Neural crest cell (in vitro differentiated cells): ENCODE results near the gene HTR2A. TPM values are rescaled to one million over a fixed set of nuclear protein-coding genes. Genes with fewer than 3 reads are reported as not detected.

Source experiments
- DNase-seq: peaks from one replicate; pipeline ENCODE4 v3.0.0; 2021; ENCODE audit warnings: low read depth, mixed read lengths, low spot score
- H3K27ac Mint-ChIP-seq: one replicate; pipeline ENCODE4 v1.8.0; 2021; ENCODE audit warnings: mild to moderate bottlenecking, mixed read lengths; ENCODE audit not compliant: unreplicated experiment
- H3K27me3 Mint-ChIP-seq: 2 replicates; pipeline ENCODE4 v1.8.0; 2021; ENCODE audit warnings: low read depth, mild to moderate bottlenecking, mixed read lengths
- H3K36me3 Mint-ChIP-seq: 2 replicates; pipeline ENCODE4 v1.8.0; 2021; ENCODE audit warnings: low read depth, mild to moderate bottlenecking, mixed read lengths
- H3K4me1 Mint-ChIP-seq: 2 replicates; pipeline ENCODE4 v1.8.0; 2021; ENCODE audit warnings: mixed read lengths
- H3K4me3 Mint-ChIP-seq: one replicate; pipeline ENCODE4 v1.8.0; 2021; ENCODE audit warnings: mild to moderate bottlenecking, mixed read lengths
- H3K9me3 Mint-ChIP-seq: 2 replicates; pipeline ENCODE4 v1.8.0; 2021; ENCODE audit warnings: mixed read lengths
- CTCF ChIP-seq: fragments of 200-600 bp; sonication (generic); conservative IDR thresholded peaks from 2 replicates; pipeline ENCODE4 v1.5.0; 2021; ENCODE audit warnings: antibody characterized with exemption, mild to moderate bottlenecking
- total RNA-seq: library from RNA; stranded (reverse); gene quantifications from 2 replicates; pipeline ENCODE4 v1.2.1, GENCODE V29; 2021

HTR2A gene
- total RNA-seq, 1 donor from 2014 or later, result 0.30 TPM

GRCh38 chr13:46796129-46796514, 100.7 kb downstream of the HTR2A start:
- Mint-ChIP-seq H3K27ac (peak overlapping the region; percentile 98), H3K4me1 (peaks cover 39% of the 10 kb centered on the region), H3K27me3 (no peaks in the 10 kb centered on the region), H3K36me3 (peaks cover 3% of the 10 kb centered on the region), H3K4me3 (peak overlapping the region; percentile 93), H3K9me3 (no peaks in the 10 kb centered on the region)
- no peak for TF ChIP-seq CTCF
- DNase-seq, result no peak

- TF ChIP-seq CTCF, result no peak
- DNase-seq, result no peak
- Mint-ChIP-seq H3K36me3 (peaks cover 7% of the 10 kb centered on the region), H3K4me1 (peaks cover 39% of the 10 kb centered on the region), H3K27me3 (no peaks in the 10 kb centered on the region), H3K9me3 (no peaks in the 10 kb centered on the region), H3K27ac (no peak overlapping the region), H3K4me3 (peak overlapping the region; percentile 86)
These were observed 101.5 kb downstream of the HTR2A start for GRCh38 chr13:46795321-46795720.

- no peaks in the 10 kb centered on the region for H3K4me1 Mint-ChIP-seq
- peaks cover 5% of the 10 kb centered on the region for H3K36me3 Mint-ChIP-seq
- no peak overlapping the region for H3K27ac Mint-ChIP-seq
- DNase-seq, result no peak
- TF ChIP-seq CTCF, result no peak
- H3K4me3 Mint-ChIP-seq, result no peak overlapping the region
- no peaks in the 10 kb centered on the region for H3K27me3 Mint-ChIP-seq
- no peaks in the 10 kb centered on the region for H3K9me3 Mint-ChIP-seq
These were observed 113.3 kb downstream of the HTR2A start for GRCh38 chr13:46783504-46783903.

GRCh38 chr13:46782691-46783090, 114.2 kb downstream of the HTR2A start:
- no peak overlapping the region for H3K27ac Mint-ChIP-seq
- H3K27me3 Mint-ChIP-seq, result no peaks in the 10 kb centered on the region
- H3K9me3 Mint-ChIP-seq, result no peaks in the 10 kb centered on the region
- H3K4me3 Mint-ChIP-seq, result no peak overlapping the region
- TF ChIP-seq CTCF, result no peak
- no peak for DNase-seq
- H3K4me1 Mint-ChIP-seq, result no peaks in the 10 kb centered on the region
- H3K36me3 Mint-ChIP-seq, result peaks cover 3% of the 10 kb centered on the region

- H3K27me3 Mint-ChIP-seq, result no peaks in the 10 kb centered on the region
- TF ChIP-seq CTCF, result no peak
- peaks cover 3% of the 10 kb centered on the region for H3K36me3 Mint-ChIP-seq
- H3K9me3 Mint-ChIP-seq, result no peaks in the 10 kb centered on the region
- H3K4me1 Mint-ChIP-seq, result no peaks in the 10 kb centered on the region
- no peak overlapping the region for H3K4me3 Mint-ChIP-seq
- no peak for DNase-seq
- no peak overlapping the region for H3K27ac Mint-ChIP-seq
These were observed 114.8 kb downstream of the HTR2A start for GRCh38 chr13:46782066-46782465.

Other genes starting within 250 kb of the HTR2A start
- 118 and 122 TPM in 2 replicates for gene ESD, start 99.9 kb downstream of the HTR2A start, total RNA-seq